Neural cell (in vitro differentiated cells): Measurements from ENCODE around the gene COL1A1. TPM values are rescaled to one million over a fixed set of nuclear protein-coding genes. Genes with fewer than 3 reads are reported as not detected.

ENCODE experiments used
- H2AFZ ChIP-seq: fragments of 200-600, 300-800 bp; sonication (generic), shearing (Covaris generic); 2 replicates; pipeline ENCODE4 v1.6.0; 2014; ENCODE audit warnings: low read depth, mild to moderate bottlenecking, antibody characterized with exemption, low read length, moderate library complexity
- H3F3A ChIP-seq: fragments of 200-600 bp; shearing (Covaris generic); 2 replicates; pipeline ENCODE4 v1.6.1; 2016; ENCODE audit warnings: mild to moderate bottlenecking, moderate library complexity, mixed read lengths, antibody characterized with exemption, low read length; ENCODE audit not compliant: insufficient read depth, poor library complexity, severe bottlenecking
- H3K27ac ChIP-seq: fragments of 200-600, 300-800 bp; sonication (generic), shearing (Covaris generic); 2 replicates; pipeline ENCODE4 v1.5.1; 2014; ENCODE audit warnings: mild to moderate bottlenecking, low read length, moderate library complexity
- H3K27me3 ChIP-seq: fragments of 300-800, 200-600 bp; sonication (generic), shearing (Covaris generic); 2 replicates; pipeline ENCODE4 v1.6.0; 2014; ENCODE audit warnings: mild to moderate bottlenecking, low read depth, low read length, moderate library complexity; ENCODE audit not compliant: insufficient read depth
- H3K36me3 ChIP-seq: fragments of 300-800, 200-600 bp; sonication (generic), shearing (Covaris generic); 2 replicates; pipeline ENCODE4 v1.5.1; 2014; ENCODE audit warnings: mild to moderate bottlenecking, antibody characterized with exemption, low read length, moderate library complexity; ENCODE audit not compliant: insufficient read depth
- H3K4me2 ChIP-seq: fragments of 300-800, 200-600 bp; sonication (generic), shearing (Covaris generic); 2 replicates; pipeline ENCODE4 v1.6.0; 2014; ENCODE audit warnings: mild to moderate bottlenecking, low read length
- H3K4me3 ChIP-seq: fragments of 300-800, 200-600 bp; sonication (generic), shearing (Covaris generic); 2 replicates; pipeline ENCODE4 v1.5.1; 2014; ENCODE audit warnings: mild to moderate bottlenecking, low read length, moderate library complexity
- H3K79me2 ChIP-seq: fragments of 200-600 bp; shearing (Covaris generic); replicated peaks from 2 replicates; pipeline ENCODE4 v1.6.0; 2014; ENCODE audit warnings: mild to moderate bottlenecking, low read length, moderate library complexity; ENCODE audit not compliant: insufficient read depth
- H3K9ac ChIP-seq: fragments of 300-800, 200-600 bp; sonication (generic), shearing (Covaris generic); 2 replicates; pipeline ENCODE4 v1.6.1; 2016; ENCODE audit warnings: mild to moderate bottlenecking, low read length, mixed read lengths
- H3K9me2 ChIP-seq: fragments of 200-600 bp; shearing (Covaris generic); 2 replicates; pipeline ENCODE4 v1.6.1; 2016; ENCODE audit warnings: mild to moderate bottlenecking, low read length, mixed read lengths; ENCODE audit not compliant: insufficient read depth
- H3K9me3 ChIP-seq: fragments of 200-600, 300-800 bp; sonication (generic), shearing (Covaris generic); 2 replicates; pipeline ENCODE4 v1.6.1; 2016; ENCODE audit warnings: mild to moderate bottlenecking, mixed run types, low read length, moderate library complexity, mixed read lengths
- H4K20me1 ChIP-seq: fragments of 200-600 bp; shearing (Covaris generic); 2 replicates; pipeline ENCODE4 v1.6.1; 2016; ENCODE audit warnings: mild to moderate bottlenecking, mixed run types; ENCODE audit not compliant: insufficient read depth
- CTCF ChIP-seq: fragments of 450-650 bp; IDR thresholded peaks from 2 replicates; pipeline ENCODE4 v1.5.1; 2014; ENCODE audit warnings: antibody characterized with exemption, mild to moderate bottlenecking, moderate library complexity; ENCODE audit not compliant: poor library complexity, severe bottlenecking
- EP300 ChIP-seq: fragments of 450-650 bp; conservative IDR thresholded peaks from 2 replicates; pipeline ENCODE4 v1.6.1; 2014; ENCODE audit warnings: antibody characterized with exemption, mild to moderate bottlenecking, moderate library complexity; ENCODE audit not compliant: poor library complexity, severe bottlenecking
- EZH2 ChIP-seq: fragments of 200-600, 300-800 bp; shearing (Covaris generic), sonication (generic); IDR thresholded peaks from 2 replicates; pipeline ENCODE4 v1.6.1; 2014; ENCODE audit warnings: antibody characterized with exemption, low read length, borderline replicate concordance, mild to moderate bottlenecking; ENCODE audit not compliant: insufficient read depth, poor library complexity, severe bottlenecking
- MXI1 ChIP-seq: fragments of 450-650 bp; conservative IDR thresholded peaks from 2 replicates; pipeline ENCODE4 v1.6.1; 2014; ENCODE audit warnings: antibody characterized with exemption, mild to moderate bottlenecking; ENCODE audit not compliant: poor library complexity, severe bottlenecking
- POLR2AphosphoS5 ChIP-seq: IDR thresholded peaks from 2 replicates; pipeline ENCODE4 v1.6.1; 2012
- RAD21 ChIP-seq: fragments of 450-650 bp; conservative IDR thresholded peaks from 2 replicates; pipeline ENCODE4 v1.6.1; 2014; ENCODE audit warnings: antibody characterized with exemption, mild to moderate bottlenecking, moderate library complexity
- REST ChIP-seq: IDR thresholded peaks from 2 replicates; pipeline ENCODE4 v1.6.1; 2012; ENCODE audit warnings: borderline replicate concordance
- SMC3 ChIP-seq: fragments of 450-650 bp; conservative IDR thresholded peaks from 2 replicates; pipeline ENCODE4 v1.6.1; 2014; ENCODE audit warnings: antibody characterized with exemption, mild to moderate bottlenecking, moderate library complexity; ENCODE audit not compliant: poor library complexity
- TAF1 ChIP-seq: IDR thresholded peaks from 2 replicates; pipeline ENCODE4 v1.6.1; 2012; ENCODE audit warnings: low read depth
- polyA plus RNA-seq: library from polyadenylated mRNA; depleted of rRNA; stranded (reverse); fragments of >200 nt; gene quantifications from 2 replicates; pipeline ENCODE4 v1.2.3, GENCODE V29; 2014

Gene COL1A1
- polyA plus RNA-seq, 1 donor from 2014 or later: 0.14 TPM

- Histone ChIP-seq H3K4me2 (no peak overlapping the region), H4K20me1 (no peaks in the 10 kb centered on the region), H3K27ac (no peak overlapping the region), H3K9me3 (no peaks in the 10 kb centered on the region), H3K27me3 (no peaks in the 10 kb centered on the region), H3K9me2 (no peaks in the 10 kb centered on the region), H3K9ac (no peak overlapping the region), H3K79me2 (no peaks in the 10 kb centered on the region), H2AFZ (no peak overlapping the region), H3K36me3 (no peaks in the 10 kb centered on the region), H3K4me3 (no peak overlapping the region), H3F3A (no peaks in the 10 kb centered on the region)
- TF ChIP-seq REST (no peak), TAF1 (no peak), CTCF (no peak), POLR2AphosphoS5 (no peak), EP300 (no peak), EZH2 (no peak), RAD21 (no peak), SMC3 (no peak), MXI1 (no peak)
These were observed 17.4 kb downstream of the COL1A1 start for GRCh38 chr17:50184064-50184463.

- Histone ChIP-seq H3K9me2 (no peaks in the 10 kb centered on the region), H3K27me3 (no peaks in the 10 kb centered on the region), H4K20me1 (no peaks in the 10 kb centered on the region), H3K79me2 (no peaks in the 10 kb centered on the region), H3K4me2 (no peak overlapping the region), H3K4me3 (no peak overlapping the region), H3F3A (no peaks in the 10 kb centered on the region), H3K27ac (no peak overlapping the region), H3K36me3 (no peaks in the 10 kb centered on the region), H2AFZ (no peak overlapping the region), H3K9ac (no peak overlapping the region), H3K9me3 (no peaks in the 10 kb centered on the region)
- no peak for TF ChIP-seq CTCF
- no peak for TF ChIP-seq POLR2AphosphoS5
- TF ChIP-seq MXI1: no peak
- no peak for TF ChIP-seq REST
- no peak for TF ChIP-seq SMC3
These were observed 17.9 kb downstream of the COL1A1 start for GRCh38 chr17:50183421-50183994.
